GM18868 (cell line): ENCODE measurements around the gene CHRNA4.
"Not testable (repeated sequence)": the region's sequence is repeated elsewhere in the genome, so short reads cannot be mapped to it uniquely, and the experiment has no call there.

Experiments used
- ATAC-seq: cut with Tn5 transposase; IDR thresholded peaks from one replicate; pipeline ENCODE4 v1.9.1; 2021; ENCODE audit warnings: mild to moderate bottlenecking, moderate library complexity; ENCODE audit not compliant: unreplicated experiment

The CHRNA4 gene

DNA sequence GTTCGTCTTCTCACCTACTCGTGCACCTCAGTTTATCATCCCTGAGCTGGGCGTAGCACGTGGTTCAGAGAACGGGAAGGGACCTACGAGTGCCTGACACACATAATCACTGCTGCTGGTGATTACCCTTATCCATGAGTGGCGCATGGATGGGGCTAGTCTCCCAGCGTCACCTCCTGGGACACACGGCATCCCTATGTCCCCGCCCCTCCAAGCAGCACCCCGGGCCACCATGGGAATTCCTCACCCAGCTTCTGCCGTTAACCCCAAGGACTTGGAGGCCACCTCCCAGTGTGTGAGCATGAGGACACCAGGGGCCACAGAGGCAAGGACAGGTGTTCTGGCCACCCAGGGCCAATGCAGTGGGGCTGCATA is 9.8 kb downstream of the CHRNA4 start:
- no peak for ATAC-seq

DNA sequence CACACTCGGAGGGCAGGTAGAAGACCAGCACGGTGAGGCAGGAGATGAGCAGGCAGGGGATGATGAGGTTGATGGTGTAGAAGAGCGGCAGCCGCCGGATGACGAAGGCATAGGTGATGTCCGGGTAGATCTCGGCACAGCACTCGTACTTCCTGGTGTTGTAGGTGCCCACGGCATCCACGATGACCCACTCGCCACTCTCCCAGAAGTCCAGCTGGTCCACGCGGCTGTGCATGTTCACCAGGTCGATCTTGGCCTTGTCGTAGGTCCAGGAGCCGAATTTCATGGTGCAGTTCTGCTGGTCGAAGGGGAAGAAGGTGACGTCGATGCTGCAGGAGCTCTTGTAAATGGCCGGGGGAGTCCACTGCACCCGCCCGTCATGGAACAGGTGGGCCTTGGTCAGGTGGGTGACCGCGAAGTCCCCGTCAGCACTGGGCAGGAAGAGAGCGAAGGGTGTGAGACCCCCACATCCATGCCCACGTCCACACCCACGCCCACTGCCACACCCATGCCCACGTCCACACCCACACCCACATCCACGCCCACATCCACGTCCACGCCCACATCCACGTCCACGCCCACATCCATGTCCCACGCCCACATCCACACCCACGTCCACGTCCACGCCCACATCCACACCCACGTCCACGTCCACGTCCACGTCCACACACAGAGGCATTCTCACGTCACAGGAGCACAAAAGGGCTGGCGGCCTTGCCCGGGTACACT is 10.4 kb downstream of the CHRNA4 start:
- ATAC-seq: no peak

DNA sequence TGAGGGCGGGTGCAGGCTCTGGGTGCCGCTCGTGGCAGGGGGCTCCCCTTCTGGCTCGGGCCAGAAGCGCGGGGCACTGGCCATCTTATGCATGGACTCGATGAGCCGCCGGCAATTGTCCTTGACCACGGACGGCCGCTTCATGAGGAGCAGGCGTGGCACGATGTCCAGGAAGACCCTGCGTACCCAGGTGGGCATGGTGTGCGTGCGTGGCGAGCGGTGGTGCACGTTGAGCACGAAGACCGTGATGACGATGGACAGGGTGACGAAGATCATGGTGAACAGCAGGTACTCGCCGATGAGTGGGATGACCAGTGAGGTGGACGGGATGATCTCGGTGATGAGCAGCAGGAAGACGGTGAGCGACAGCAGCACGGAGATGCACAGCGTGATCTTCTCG is 11.0 kb downstream of the CHRNA4 start:
- no peak for ATAC-seq

DNA sequence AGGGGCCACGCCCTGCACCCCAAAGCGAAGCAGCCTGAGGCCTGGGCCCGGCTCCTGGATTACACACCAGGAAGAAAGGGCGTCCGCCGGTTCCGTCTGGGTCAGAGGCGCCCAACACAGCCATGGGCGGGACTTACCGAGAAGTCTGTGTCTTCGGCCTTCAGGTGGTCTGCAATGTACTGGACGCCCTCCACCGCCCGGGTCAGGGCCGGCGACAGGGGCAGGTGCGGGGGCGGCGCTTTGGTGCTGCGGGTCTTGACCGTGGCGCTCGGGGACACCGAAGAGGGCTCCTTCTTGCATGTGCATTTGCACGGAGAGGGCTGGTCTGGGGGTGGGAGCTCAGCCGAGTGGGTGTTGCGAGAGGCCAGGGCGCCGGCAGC is 11.6 kb downstream of the CHRNA4 start:
- no peak for ATAC-seq

DNA sequence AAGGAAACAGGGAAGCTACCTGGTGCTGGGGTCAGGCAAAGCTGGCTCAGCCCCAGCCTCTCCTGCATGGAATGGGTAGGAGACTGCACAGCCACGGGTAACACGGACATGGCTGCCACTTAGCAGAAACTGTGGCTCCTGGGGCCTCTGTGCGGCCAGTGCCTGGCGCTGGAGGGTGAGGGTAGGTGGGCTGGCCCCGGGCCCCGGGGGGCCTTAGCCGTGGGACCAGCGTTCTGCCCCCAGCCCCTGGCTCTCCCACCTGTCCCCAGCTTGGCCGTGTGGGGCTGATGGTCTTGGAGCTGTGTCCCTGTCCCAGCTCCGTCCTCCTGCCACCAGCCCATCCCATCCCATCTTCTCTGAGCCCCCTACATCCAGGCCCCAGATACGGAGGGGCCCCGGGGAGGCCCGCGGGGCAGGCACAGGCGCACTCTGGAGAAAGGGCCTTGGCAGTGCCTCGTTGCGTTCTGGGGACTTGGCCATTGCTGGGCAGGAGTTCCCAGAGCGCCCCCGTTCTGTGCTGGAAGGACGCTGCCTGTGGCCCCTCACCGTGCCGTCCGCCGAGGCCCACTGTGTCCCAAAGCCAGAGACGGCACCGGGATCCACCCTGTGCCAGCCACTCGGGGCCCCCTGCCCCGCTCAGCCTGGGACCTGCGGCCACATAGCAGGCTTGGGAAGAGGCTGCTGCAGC is 12.2 kb downstream of the CHRNA4 start:
- no peak for ATAC-seq

DNA sequence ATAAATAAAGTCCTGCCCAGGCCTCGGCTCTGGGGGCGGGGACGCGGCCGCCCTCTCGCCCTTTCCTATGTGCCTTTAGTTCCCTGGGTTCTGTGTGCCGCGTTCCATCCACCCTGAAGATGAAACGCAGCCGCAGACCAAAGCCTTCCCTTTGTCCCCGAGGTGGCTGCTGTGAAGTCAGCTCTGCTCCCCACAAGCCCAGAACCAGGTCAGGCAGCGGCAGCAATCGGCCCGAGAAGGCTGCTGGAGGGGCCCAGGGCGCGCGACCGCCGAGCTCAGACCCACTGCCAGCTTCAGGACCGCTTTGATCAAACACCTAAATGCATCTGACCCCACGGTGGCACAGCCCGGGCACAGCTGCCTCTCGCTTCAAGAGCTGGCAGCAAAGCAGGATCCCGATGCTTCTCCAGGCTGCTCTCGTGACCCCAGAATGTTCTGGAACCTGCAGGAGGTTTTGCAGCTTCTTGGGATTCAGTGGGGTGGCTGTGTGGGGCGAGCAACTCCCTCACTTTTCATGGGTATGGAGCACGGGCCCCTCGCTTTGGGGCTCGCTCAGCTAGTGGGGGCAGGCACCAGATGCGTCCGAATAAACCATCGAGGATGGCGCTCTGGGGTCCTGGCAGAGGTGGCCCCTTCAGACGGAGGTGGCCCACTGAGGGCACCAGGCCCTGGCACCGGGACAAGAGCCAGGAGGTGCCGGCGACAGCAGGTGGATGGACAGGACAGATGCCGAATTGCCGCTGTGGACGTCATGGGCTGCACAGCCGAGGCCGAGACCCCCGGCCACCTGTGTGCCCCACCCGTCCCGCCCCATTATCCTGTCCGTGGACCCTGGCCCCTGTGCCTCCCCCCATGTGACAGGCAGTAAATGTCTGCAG is 13.0 kb downstream of the CHRNA4 start:
- ATAC-seq: no peak

DNA sequence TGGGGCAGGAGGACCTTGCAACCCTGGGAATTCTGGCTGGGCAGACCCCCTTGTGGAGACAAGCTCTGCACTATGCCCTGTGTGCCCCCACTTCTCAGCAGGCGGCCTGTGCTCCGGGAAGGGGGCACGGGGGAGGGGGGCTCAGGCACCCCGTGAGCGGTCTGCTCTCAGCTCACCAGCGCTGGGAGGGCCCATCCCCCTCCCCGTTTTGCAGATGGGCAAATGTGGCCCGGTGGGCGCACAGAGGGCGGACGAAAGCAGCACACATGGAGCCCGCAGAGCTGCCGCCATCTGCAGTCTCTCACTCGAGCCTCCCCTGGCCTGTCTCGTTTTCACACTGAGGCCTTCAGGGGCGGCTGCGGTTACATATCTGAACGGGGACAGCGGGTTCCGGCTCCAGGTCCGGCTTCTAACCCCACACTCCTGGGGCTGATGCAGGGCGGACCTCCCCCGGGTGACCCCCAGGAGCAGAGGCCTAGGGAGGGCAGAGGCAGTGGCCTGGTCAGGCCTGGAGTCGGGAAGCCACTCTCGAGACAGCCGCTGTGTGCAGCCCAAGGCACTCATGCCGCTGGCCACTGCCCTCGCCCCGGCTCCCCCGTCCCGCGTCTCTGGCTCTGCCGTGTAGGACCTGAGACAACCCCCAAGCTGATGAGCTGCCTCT is 13.9 kb downstream of the CHRNA4 start:
- no peak for ATAC-seq

DNA sequence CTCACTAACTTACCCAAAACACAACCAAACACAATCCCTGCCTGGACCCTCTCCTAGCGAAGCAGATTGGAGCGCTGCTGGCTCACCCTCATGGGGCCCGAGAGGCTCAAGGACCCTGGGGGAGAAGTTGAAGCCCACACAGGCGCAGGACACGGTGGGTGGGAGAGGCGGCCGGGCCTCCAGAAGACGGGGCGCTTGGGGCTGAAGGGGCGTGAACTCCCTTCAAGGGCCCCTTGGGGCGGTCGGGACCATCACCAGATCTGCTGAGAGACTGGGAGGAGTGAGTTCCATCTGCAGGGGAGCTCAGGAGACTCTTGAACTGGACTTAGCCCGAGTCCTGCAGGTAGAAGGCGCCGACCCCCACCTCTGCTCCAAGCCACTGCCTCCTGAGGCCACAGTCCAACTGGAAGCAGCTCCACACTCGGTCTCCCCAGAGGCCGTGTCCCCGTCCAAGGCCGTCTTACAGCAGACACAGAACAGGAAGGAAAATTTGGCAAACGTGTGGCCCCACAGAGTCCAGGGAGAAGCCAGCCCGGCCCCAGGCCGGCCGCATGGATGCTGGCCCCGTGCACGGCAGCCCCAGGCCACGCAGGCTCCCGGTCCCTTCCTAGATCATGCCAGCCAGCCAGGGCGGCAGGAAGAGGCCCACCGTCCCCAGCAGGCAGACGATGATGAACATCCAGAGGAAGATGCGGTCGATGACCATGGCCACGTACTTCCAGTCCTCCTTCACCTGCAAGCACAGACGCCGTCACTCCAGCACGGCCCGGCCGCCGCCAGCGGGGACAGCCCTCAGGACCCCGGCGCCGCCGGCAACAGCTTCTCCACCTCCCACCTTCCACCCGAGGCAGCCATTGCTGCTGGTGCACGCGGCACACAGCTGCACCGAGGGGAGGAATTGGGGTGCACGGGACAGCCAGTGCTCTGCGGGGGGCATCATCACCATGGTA is 14.7 kb downstream of the CHRNA4 start:
- no peak for ATAC-seq

DNA sequence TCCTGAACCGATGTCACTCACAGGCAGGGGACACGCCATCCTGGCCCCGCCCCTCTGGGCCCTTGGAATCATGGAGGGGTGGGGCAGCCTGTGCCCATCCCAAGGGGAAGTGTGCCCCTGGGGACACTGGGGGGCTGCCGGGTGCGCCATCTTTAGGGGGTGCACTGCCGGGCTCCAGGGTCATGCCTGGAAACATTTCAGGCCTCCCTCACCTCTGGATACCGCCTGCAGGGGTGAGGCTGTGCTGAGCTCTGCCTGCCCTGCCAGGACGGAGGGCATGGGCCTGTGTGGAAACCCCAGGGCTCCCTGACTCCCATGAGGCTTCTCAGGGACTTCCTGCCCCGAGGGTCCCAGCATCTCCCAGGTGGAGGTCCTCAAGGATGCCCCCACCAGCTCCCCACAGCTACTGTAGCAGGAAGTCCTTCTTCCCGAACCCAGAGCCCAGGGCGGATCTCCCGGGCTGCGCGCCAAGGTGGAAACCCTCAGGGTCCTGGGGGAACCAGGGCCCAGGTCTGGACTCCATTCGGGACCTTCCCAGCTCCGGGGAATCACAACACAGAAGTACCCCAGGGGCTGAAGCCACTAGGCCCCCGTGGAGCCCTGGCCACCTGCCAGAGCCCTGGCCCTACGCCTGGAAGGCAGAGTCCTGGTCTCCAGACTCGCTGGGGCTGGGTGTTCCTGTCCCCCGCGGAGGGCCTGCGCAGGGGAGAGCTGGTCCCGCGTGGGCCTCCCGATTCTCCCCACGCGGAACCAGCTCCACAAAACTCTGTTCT is 15.6 kb downstream of the CHRNA4 start:
- ATAC-seq: no peak

DNA sequence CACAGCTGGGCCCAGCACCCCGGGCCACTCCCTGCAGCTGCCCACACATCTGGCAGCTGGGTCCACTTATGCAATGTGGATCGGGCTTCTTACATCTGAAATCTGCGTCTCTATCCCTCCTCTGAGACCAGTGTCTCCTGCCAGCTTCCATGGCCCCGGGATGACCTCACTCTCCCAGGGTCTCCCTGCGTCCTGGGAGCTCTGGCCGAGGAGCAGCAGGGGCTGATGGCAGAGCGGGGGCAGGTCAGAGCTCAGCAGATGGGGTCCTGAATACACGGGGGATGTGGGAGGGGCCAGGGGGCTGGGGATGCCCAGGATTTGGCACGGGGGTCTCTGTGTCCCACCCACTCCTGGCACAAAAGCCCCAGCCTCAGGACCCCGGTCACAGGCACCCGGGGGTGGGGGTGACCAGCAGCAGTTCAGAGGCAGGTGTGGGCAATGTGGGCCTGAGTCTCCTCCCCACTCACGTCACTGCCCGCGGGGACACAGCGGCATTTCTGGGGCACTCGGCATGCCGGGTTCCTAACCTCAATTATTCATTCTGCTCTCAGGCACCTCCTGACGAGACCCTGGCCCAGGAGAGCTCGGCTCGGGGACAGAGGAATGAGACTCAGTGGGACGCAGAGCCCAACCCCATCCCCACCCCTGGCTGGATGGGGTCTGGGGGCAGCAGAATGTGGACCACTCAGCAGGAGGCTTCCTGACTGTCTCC is 16.4 kb downstream of the CHRNA4 start:
- ATAC-seq: no peak

DNA sequence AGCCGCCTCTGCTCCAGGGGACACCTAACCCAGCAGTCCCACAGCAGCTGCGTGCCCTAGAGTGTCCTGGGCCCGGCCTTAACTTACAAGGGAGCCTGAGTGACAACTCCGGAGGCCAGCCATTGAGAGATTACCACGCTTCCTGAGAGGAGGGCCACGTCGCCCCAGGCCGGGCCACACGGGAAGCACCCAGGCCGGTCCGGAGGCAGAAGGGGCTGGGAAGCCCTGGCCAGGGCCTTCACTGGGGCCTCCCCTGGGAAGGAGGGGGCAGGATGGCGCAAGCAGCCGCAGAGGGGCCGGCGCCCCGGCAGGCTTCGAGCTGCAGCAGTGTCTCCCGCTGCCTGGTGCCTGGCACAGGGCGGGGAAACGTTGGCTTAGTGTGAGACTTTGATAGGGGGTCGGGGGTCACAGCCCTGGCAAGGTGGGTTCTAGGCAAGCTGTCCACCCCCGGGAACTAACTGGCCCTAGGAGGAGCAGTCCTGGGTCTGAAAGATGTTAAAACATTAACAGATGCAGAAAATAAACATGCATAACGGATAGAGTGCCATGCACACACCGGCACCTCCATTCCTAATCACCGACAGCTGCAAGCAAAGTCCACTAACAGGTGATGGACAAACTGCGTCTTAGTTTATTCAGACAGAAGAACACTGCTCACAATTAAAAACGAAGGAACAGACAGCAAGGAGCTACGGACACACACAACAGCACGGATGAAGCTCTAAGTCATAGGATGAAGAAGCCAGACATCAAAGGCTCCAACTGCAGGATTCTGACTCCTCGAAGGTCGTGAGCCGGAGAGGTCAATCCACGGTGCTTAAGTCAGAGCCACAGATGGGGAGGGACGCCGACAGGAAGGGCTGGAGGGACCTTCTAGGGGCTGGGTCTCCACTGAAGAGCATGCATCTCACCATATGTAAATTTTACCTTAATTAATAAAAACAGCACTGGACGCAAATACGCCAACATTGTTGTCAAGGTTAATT is 17.4 kb downstream of the CHRNA4 start:
- ATAC-seq: no peak

DNA sequence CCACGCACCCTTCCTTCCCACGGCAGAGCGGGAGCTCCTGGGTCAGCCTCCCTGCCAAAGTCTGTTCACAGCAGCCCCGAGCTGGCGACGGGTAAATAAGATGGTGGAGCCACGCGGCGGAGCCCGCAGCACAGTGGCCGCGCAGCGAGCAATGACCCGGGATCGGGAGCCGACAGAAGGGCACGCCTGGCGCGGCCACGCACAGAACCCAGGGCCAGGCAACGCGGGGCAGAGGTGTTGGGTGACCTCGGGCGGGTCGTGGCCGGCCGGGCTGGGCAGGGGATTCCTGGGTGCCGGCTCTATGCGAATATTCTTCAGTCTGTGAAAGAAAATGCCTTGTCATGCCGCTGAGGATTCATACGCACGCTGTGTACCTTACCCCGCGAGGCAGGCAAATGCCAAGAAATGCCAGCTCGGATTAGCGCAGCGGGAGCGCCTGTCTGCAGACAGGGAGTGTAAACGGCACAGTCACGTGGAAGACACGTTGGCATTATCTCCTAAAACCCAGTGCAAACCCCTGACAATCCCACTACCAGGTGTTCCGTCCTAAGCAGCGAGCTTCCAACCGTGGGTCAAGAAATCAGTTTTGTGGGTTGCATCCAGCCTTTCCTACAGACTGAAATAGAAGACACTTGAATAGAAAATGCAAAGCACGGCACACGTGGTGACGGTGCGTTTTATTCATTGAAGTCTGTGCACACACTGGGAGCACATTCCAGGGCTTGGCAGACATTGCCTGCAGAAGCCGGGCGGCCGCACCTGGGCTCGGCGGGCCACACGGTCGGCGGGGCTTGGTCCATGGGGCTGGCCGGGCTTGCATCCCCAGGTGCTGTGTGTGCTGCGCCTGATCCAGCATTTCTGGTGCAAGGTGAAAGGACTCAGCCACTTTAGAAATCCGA is 18.3 kb downstream of the CHRNA4 start:
- no peak for ATAC-seq

DNA sequence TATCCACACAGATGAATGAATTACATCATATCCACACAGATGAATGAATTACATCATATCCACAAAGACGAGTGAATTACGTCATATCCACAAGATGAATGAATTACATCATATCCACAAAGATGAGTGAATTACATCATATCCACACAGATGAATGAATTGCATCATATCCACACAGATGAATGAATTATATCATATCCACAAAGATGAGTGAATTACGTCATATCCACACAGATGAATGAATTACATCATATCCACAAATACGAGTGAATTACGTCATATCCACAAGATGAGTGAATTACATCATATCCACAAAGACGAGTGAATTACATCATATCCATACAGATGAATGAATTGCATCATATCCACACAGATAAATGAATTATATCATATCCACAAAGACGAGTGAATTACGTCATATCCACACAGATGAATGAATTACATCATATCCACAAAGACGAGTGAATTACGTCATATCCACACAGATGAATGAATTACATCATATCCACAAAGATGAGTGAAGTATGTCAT is 20.9 kb downstream of the CHRNA4 start:
- not testable (repeated sequence) for ATAC-seq

DNA sequence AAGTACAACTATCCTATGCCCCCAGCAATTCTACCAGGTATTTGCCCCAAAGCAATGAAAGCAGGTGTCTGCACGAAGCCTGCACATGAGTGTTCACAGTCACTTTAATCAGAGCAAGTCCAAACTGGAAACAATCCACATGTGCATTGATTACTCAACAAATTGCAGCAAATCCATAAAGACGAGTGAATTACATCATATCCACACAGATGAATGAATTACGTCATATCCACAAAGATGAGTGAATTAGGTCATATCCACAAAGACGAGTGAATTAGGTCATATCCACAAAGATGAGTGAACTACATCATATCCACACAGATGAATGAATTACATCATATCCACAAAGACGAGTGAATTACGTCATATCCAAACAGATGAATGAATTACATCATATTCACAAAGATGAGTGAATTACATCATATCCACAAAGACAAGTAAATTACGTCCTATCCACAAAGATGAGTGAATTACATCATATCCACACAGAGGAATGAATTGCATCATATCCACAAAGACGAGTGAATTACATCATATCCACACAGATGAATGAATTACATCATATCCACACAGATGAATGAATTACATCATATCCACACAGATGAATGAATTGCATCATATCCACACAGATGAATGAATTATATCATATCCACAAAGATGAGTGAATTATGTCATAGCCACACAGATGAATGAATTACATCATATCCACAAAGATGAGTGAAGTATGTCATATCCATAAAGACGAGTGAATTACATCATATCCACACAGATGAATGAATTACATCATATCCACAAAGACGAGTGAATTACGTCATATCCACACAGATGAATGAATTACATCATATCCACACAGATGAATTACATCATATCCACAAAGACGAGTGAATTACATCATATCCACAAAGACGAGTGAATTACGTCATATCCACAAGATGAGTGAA is 21.7 kb downstream of the CHRNA4 start:
- not testable (repeated sequence) for ATAC-seq

DNA sequence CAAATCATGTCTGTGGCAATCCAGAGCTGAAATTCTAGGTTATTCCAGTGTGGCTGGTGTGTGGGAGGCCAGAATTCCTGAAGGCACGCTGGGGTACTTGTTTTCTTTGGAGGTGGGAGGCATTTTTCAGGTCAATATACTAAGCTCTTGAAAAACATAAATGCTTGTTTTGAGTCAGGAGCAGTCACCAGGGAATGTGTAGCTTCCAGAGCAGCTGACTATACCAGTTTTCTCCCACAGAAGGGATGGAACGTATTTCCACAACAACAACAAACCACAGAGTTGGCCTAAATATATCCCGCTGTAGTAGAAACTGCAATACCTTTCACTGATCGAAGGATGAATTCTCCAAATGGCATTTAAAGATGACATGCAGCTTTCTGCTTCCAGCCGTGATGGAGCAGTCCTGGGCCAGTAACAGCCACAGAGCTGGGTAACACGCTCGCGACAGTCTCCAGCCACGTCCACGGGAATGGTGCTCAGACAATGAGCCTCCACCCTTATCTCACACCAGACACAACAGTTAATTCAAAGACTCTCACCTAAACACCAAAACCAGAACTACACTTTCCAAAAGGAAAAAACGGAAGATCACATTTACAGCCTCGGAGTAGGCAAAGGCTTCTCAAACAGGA is 23.2 kb downstream of the CHRNA4 start:
- ATAC-seq: no peak
